AG10803 (cell line): ENCODE measurements around the gene COA8.

Experiments
- DNase-seq: peaks from one replicate; pipeline ENCODE4 v3.0.0; 2010; ENCODE audit warnings: low read depth
- H3K4me3 ChIP-seq: 2 replicates; pipeline ENCODE4 v1.5.1; 2011; ENCODE audit warnings: mild to moderate bottlenecking, low read length, control low read depth
- CTCF ChIP-seq: conservative IDR thresholded peaks from 2 replicates; pipeline ENCODE4 v1.5.1; 2011; ENCODE audit warnings: mild to moderate bottlenecking, low read length, control low read depth, inconsistent platforms

Gene COA8

GRCh38 chr14:103531421-103532215 lies 31.1 kb upstream of the COA8 start:
- no peak for DNase-seq
- no peak overlapping the region for H3K4me3 ChIP-seq
- TF ChIP-seq CTCF, result no peak

GRCh38 chr14:103532216-103533136 lies 30.3 kb upstream of the COA8 start:
- H3K4me3 ChIP-seq, result no peak overlapping the region
- no peak for DNase-seq
- TF ChIP-seq CTCF, result no peak

GRCh38 chr14:103533137-103533998 lies 29.4 kb upstream of the COA8 start:
- TF ChIP-seq CTCF, result no peak
- H3K4me3 ChIP-seq, result no peak overlapping the region
- no peak for DNase-seq

- DNase-seq, result no peak
- TF ChIP-seq CTCF, result no peak
- H3K4me3 ChIP-seq, result no peak overlapping the region
Measured at GRCh38 chr14:103533999-103534575, 28.7 kb upstream of the COA8 start.

- no peak for DNase-seq
- TF ChIP-seq CTCF, result no peak
- no peak overlapping the region for H3K4me3 ChIP-seq
Measured at GRCh38 chr14:103534576-103535061, 28.1 kb upstream of the COA8 start.

GRCh38 chr14:103535081-103535890 lies 27.5 kb upstream of the COA8 start:
- H3K4me3 ChIP-seq, result no peak overlapping the region
- DNase-seq, result no peak
- TF ChIP-seq CTCF, result no peak
